HFFc6 (cell line): ENCODE data around the gene TUBGCP6. TPM values are rescaled to one million over a fixed set of nuclear protein-coding genes. Genes with fewer than 3 reads are reported as not detected.

Experiments
- DNase-seq: peaks from one replicate; pipeline ENCODE4 v3.0.0-alpha.2; 2018
- H3K27ac Mint-ChIP-seq: 2 replicates; pipeline ENCODE4 v1.8.0; 2020; ENCODE audit warnings: mild to moderate bottlenecking, mixed read lengths
- H3K27me3 Mint-ChIP-seq: 2 replicates; pipeline ENCODE4 v1.8.0; 2021; ENCODE audit warnings: mild to moderate bottlenecking, moderate library complexity, mixed read lengths; ENCODE audit not compliant: insufficient read depth
- H3K36me3 Mint-ChIP-seq: 2 replicates; pipeline ENCODE4 v1.8.0; 2021; ENCODE audit warnings: low read depth, mixed read lengths
- H3K4me1 Mint-ChIP-seq: 2 replicates; pipeline ENCODE4 v1.8.0; 2020; ENCODE audit warnings: low read depth, mixed read lengths
- H3K4me3 Mint-ChIP-seq: 2 replicates; pipeline ENCODE4 v1.8.0; 2020; ENCODE audit warnings: mild to moderate bottlenecking, moderate library complexity, mixed read lengths
- H3K9me3 Mint-ChIP-seq: 2 replicates; pipeline ENCODE4 v1.8.0; 2020; ENCODE audit warnings: mild to moderate bottlenecking, mixed read lengths
- total RNA-seq, 6 experiments: library from RNA; stranded (reverse); fragmentation: NEBNext Ultra II Directional; extraction: Animal tissue kit (Norgen Biotek cat#: 25700); gene quantifications; 2 replicates in 1 of 6; 3 replicates in 5 of 6; pipeline ENCODE4 v1.2.3, GENCODE V29; 2021
- TF ChIP-seq, protein P1 (sequence below): fragments of 200-600 bp; sonication (generic); IDR thresholded peaks from 2 replicates; pipeline ENCODE4 v1.5.0; 2021; ENCODE audit warnings: antibody characterized with exemption, mild to moderate bottlenecking

TUBGCP6 gene
- total RNA-seq, 6 experiments from 2014 or later, result 20.1 to 26.8 (median 21.7) TPM

DNA sequence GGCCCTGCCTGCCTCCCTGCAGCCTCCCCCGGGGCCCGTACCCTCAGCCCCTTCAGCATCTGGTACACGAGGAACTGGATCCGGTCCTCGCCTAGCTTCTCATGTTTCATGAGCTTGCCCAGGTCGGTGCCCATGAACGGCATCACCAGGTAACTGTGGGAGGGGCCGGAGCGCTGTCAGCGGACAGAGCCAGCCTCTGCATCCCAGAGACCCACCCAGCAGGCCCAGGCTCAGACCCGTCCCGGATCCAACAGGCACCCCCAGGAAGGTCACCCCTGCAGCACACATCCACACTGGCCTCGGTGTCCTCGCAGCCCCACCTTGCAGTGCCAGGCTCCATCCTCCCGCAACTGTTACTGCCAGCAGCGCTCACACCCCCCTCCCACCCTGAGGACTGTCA is 12.2 kb upstream of the TUBGCP6 start:
- peaks cover 2% of the 10 kb centered on the region for H3K27me3 Mint-ChIP-seq

DNA sequence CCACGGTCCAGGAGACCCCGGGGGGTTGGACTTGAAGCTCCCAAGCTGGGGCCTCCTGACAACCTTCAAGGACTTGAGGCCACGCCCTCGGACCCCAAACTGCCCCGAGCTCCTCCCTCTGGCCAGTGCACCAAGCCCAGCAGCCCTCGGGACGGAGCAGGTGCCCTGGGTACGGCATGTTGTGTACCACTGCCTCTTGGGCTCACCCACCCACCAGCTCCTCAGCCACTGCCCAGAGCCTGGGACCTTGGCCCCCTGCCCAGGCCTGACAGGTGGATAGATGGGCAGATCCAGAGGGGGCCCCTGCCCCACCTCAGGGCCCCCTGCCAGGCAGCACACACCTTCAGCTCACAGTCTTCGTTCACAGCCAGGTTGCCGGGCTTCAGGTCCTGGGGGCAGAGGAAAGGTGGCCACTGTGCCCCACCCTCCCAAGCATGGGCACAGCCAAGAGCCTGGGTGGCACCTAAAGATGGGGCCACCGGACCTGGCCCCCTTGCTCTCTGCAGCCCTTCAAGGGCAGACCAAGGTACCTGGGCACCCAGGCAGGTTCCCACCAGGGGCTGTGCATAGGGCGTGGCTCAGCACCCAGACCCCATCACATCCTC is 11.5 kb upstream of the TUBGCP6 start:
- Mint-ChIP-seq H3K36me3 (no peaks in the 10 kb centered on the region), H3K27me3 (peaks cover 2% of the 10 kb centered on the region), H3K27ac (no peak overlapping the region), H3K4me1 (no peaks in the 10 kb centered on the region; the same call in 1 of the 2 replicates), H3K9me3 (no peaks in the 10 kb centered on the region), H3K4me3 (no peak overlapping the region)
- TF ChIP-seq, protein P1, sequence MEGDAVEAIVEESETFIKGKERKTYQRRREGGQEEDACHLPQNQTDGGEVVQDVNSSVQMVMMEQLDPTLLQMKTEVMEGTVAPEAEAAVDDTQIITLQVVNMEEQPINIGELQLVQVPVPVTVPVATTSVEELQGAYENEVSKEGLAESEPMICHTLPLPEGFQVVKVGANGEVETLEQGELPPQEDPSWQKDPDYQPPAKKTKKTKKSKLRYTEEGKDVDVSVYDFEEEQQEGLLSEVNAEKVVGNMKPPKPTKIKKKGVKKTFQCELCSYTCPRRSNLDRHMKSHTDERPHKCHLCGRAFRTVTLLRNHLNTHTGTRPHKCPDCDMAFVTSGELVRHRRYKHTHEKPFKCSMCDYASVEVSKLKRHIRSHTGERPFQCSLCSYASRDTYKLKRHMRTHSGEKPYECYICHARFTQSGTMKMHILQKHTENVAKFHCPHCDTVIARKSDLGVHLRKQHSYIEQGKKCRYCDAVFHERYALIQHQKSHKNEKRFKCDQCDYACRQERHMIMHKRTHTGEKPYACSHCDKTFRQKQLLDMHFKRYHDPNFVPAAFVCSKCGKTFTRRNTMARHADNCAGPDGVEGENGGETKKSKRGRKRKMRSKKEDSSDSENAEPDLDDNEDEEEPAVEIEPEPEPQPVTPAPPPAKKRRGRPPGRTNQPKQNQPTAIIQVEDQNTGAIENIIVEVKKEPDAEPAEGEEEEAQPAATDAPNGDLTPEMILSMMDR, result no peak
- no peak for DNase-seq

More for the DNA sequence above, 12.2 kb upstream of the TUBGCP6 start:
- H3K9me3 Mint-ChIP-seq, result no peaks in the 10 kb centered on the region
- H3K4me1 Mint-ChIP-seq, result peaks cover under 1% of the 10 kb centered on the region
- no peaks in the 10 kb centered on the region for H3K36me3 Mint-ChIP-seq
- TF ChIP-seq, protein P1, result no peak
- no peak overlapping the region for H3K27ac Mint-ChIP-seq
- DNase-seq, result no peak
- H3K4me3 Mint-ChIP-seq, result no peak overlapping the region

DNA sequence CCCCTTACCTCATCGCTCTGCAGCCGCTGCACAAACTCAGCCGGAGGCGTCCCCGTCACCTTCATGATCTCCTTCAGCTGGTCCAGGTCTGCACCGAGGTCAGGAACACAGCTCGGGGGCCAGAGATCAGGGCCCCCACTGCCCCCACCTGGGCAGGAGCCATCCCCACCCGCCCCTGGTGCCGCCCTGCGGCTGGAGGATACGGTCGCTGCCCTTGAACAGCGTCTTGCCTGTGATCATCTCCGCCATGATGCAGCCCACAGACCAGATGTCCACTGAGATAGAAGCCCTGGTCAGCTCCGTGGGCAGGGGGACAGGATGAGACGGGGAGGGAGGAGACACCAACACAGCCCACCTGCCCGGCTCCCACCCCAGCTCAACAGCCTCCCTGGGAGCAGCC is 10.8 kb upstream of the TUBGCP6 start:
- Mint-ChIP-seq H3K27ac (no peak overlapping the region), H3K4me1 (no peaks in the 10 kb centered on the region; the same call in 1 of the 2 replicates), H3K36me3 (no peaks in the 10 kb centered on the region), H3K9me3 (no peaks in the 10 kb centered on the region), H3K4me3 (no peak overlapping the region), H3K27me3 (peaks cover 2% of the 10 kb centered on the region)
- TF ChIP-seq, protein P1, result no peak
- no peak for DNase-seq

DNA sequence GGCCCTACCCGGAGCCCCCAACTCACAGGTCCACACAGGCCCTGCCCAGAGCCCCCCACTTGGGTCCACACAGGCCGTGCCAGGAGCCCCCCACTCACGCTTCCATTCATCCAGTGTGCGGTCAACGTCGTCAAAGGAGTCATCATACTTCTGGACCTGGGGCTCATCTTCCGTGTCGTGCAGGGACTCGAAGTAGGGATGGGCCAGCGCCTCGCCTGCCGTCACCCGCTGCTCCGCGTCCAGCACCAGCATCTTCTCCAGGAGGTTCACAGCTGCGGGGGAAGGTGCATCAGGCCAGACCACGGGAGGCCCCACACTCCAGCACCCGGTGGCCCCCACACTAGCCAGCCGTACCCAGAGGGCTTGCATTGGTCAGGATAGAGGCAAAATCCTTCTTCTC is 10.3 kb upstream of the TUBGCP6 start:
- DNase-seq, result no peak
- Mint-ChIP-seq H3K27me3 (peaks cover 2% of the 10 kb centered on the region), H3K9me3 (no peaks in the 10 kb centered on the region), H3K27ac (no peak overlapping the region), H3K36me3 (no peaks in the 10 kb centered on the region), H3K4me1 (peaks cover 4% of the 10 kb centered on the region), H3K4me3 (no peak overlapping the region)
- TF ChIP-seq, protein P1, result no peak

DNA sequence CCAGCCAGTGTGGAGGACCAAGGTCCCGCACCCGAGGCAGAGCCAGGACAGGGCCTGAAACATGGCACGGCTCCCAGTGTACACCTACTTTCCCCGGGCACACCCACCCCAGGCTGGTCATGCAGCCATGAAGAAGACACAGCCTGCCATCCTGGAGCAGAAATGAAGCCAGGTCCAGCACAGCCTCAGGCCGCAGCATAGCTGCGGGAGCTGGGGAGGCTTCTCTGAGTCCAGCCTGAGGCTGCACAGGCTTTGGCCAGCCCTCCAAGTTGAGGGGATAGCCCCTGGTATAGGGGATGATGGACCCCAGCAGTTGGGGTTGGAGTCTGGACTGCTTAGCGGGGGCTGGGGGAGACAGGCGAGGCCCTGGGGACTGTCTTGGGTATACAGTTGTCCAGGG is 9.1 kb upstream of the TUBGCP6 start:
- H3K4me3 Mint-ChIP-seq, result no peak overlapping the region
- peaks cover 2% of the 10 kb centered on the region for H3K27me3 Mint-ChIP-seq
- H3K36me3 Mint-ChIP-seq, result no peaks in the 10 kb centered on the region
- no peaks in the 10 kb centered on the region for H3K9me3 Mint-ChIP-seq
- DNase-seq, result no peak
- peaks cover 6% of the 10 kb centered on the region for H3K4me1 Mint-ChIP-seq
- TF ChIP-seq, protein P1, result no peak
- H3K27ac Mint-ChIP-seq, result no peak overlapping the region
